GM19452 (cell line): Measurements from ENCODE around the gene SLC47A2.

Experiments used
- ATAC-seq: cut with Tn5 transposase; IDR thresholded peaks from one replicate; pipeline ENCODE4 v1.9.1; 2021; ENCODE audit not compliant: unreplicated experiment

SLC47A2 gene

GRCh38 chr17:19729900-19730299 lies 13.5 kb upstream of the SLC47A2 start:
- ATAC-seq: no peak

- no peak for ATAC-seq
Measured at GRCh38 chr17:19728084-19728495, 11.7 kb upstream of the SLC47A2 start.

- ATAC-seq: no peak
Measured at GRCh38 chr17:19727501-19728078, 11.2 kb upstream of the SLC47A2 start.

GRCh38 chr17:19726631-19727376 lies 10.4 kb upstream of the SLC47A2 start:
- ATAC-seq: no peak

DNA sequence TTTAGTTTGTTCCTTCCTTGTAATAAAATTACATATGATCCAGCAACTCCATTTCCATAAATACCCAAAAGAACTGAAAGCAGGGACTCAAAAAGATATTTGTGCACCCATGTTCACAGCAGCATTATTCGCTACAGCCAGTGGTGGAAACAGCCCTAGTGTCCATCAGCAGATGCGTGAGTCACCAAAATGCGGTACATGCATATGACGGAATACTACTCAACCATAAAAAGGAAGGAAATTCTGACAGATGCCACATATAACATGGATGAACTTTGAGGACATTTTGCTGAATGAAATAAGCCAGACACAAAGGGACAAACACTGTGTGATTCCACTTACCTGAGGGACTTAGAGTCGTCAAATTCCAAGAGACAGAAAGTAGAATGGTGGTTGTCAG lies 9.1 kb upstream of the SLC47A2 start:
- ATAC-seq: no peak

GRCh38 chr17:19724501-19725420 lies 8.4 kb upstream of the SLC47A2 start:
- ATAC-seq: no peak

DNA sequence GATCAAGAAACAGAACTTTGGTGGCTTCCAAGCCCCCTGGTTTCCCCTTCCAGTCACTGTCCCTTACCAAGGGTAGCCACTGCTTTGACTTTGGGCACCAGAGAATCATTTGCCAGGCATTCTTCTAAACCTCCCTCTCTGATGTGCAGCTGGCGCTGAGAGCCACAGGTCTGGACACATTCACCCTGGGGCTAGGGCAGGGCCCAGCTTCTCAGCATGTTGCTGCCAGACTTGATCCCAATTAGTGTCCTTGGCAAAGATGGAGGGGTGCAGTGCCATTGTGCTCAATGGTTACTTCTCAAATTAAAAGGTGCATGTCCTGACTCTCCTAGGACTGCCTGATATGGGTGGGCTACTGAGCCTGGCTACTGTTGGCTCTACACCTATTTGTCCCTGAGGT lies 7.6 kb upstream of the SLC47A2 start:
- ATAC-seq: no peak

DNA sequence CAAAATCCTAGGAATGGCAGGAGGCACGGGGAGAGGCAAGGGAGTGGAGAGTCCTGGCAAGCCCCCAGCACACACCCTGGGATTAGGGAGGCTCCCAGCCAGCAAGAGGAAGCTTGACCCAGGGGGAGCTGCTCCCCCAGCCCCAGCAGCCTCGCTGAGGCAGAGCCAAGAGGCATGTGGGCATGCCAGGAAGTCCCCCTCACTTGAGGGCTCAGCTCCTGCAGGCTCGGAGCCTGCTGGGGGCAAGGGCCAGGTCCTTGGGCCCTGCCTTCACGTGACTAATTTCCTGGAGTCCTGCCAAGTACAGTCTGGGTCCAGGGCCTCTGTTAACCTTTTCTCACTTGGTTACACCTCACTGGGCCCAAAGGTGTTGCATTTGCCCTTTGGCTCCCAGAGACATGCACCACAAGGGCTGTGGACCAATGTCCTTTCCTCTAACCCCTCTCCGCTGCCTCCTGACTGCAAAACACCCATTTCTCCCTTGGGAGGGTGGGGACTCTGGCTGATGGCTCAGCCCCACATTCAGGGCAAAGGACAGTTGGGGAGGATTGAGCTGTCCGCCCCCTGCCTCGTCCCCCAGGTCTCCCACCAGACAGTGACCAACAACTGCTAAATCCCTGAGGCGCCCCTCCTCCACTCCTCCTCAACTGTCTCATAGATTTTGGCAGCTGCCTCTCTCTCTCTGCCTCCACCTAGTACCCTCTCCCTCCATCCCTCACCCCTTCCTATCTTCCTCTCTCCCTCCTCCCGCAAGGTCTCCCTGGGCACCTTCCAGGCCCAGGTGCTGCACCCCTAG lies 4.4 kb upstream of the SLC47A2 start:
- no peak for ATAC-seq

DNA sequence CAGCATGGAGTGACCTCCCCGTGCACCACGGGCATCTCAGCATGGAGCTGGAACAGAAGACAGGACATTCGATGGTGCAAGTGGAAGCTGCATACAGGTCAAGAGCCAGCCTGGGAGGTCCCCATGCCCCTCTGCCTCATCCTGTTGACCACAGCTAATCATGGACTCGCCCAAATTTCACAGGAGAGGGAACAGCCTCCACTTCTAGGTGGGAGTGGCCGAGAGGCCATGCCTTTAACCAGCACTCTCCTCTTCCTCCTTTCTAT lies 3.8 kb upstream of the SLC47A2 start:
- ATAC-seq: no peak

GRCh38 chr17:19719355-19720209 lies 3.2 kb upstream of the SLC47A2 start:
- no peak for ATAC-seq

DNA sequence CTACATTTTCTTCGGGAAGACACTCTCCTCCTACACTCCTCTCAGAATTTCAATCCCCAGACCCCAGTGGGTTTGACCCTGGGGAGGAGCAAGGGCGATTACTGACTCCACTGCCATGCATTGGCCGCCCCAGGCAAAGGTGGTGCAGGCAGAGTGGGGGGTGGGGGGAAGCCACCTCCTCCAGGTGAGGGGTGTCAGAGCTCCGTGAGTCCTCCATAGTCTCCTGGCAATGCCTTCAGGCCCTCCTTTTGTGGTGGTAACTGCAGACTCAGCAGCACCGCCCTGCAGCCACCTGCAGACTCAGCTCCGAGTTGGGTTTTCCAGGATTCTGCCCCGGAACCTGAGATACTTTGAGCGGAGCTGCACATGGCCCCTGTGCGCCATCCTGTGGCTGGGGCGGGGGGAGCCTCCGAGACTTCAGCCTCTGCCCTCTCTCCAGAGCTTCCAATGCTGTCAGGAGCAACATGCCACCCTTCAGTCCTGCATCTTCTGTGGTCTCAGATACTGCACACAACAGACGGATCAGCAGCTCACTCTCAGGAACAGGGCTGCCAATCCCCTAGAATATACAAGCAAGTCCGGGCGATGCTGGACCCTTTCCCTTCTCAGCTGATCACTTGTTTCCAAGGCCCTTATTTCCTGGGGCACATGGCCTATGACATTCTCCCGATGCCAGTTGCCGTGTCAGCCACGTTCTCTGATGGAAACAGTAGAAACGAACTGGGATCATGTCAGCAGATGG lies 2.4 kb upstream of the SLC47A2 start:
- no peak for ATAC-seq

DNA sequence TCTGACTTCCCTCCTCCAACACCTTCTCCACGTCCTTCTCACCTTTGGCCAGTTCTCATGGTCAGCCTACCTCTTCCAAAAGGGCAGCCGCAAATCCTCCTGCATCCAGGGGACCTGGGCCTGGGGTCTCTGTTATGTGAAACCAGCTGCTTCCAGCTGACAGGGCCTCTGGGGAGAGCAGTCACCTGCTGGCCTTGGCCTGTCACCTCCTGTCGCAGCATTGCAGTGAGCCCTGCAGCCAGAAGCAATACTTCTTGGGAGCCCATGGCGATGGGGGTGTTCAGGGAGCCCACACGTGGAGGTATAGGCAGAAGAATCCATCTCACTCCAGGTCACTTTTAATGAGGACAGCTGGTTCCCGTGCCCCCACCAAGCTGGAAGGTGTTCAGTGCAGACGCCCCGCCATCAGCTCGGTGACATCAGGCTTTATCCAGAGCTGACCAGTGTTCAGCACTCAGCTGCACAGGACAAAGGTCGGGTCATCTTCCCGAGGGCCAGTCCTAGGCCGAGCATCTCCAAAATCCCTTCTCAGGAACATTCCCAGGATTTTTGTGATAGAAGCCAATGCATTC lies 1.7 kb upstream of the SLC47A2 start:
- no peak for ATAC-seq

- no peak for ATAC-seq
Measured at GRCh38 chr17:19717411-19717908, 1.1 kb upstream of the SLC47A2 start.

- no peak for ATAC-seq
Measured at GRCh38 chr17:19717031-19717360, 612 bp upstream of the SLC47A2 start.

GRCh38 chr17:19714542-19715411 lies 1.6 kb downstream of the SLC47A2 start:
- ATAC-seq: no peak

DNA sequence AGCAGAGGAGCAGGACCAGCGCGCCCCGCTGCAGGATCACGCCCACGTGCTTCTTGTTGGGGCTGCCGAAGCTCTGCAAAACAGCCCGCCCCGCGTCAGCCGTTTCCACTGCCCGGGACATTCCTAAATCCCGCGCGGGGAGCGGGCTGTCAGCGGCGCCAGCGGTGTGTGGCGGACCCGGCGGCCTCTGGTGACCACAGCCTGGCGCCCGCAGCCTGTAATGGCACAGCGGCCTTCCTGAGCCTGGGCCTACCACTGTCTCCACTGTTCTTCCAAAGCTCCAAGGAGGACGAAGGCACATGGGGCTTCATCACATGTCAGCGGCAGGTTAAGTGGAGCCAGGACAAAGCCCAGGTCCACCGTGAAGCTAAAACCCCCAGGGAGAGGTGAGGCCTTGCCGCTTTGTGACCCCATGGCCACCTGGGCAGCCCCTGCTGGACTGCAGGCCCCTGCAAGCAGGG lies 2.5 kb downstream of the SLC47A2 start:
- no peak for ATAC-seq

DNA sequence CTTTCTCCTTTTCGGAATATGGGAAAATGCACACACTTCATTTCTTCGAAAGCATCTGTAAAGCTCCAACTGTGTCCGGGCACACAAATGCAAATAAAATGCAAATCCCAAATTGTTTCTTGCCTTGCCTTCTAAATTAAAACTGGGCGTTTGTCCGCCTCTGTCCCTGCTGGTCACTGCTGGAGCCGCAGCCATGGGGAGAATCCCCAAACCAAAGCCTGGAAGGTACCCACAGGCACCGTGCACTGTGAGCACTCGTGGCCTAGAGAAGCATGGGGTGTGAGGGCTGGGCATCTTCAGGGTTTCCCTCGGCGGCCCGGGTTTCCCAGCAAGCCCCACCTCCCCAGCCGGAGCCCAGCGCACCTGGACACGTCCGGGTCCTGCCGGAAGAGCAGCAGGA lies 2.9 kb downstream of the SLC47A2 start:
- ATAC-seq: no peak

GRCh38 chr17:19712436-19713004 lies 3.9 kb downstream of the SLC47A2 start:
- ATAC-seq: no peak
